Gastroesophageal sphincter (tissue), 3 donors: ENCODE results near the gene IFT81.

Experiments
- CTCF ChIP-seq, 4 experiments: fragments of 200-600 bp in 2 of 4; fragments of 450-650 bp in 2 of 4; sonication (generic) in 1 of 4; IDR thresholded peaks; one replicate each; pipeline ENCODE4 v1.5.1; 2017 to 2019; ENCODE audit warnings: antibody characterized with exemption in 4 of 4, mild to moderate bottlenecking in 2 of 4, moderate library complexity in 2 of 4
- EP300 ChIP-seq: sonication (generic); formaldehyde crosslinking; IDR thresholded peaks from one replicate; pipeline ENCODE4 v1.6.1; 2017; ENCODE audit warnings: antibody characterized with exemption, mild to moderate bottlenecking
- POLR2A ChIP-seq, 2 donors: fragments of 450-650 bp; IDR thresholded peaks; one replicate each; pipeline ENCODE4 v1.6.1; 2017; ENCODE audit warnings: antibody characterized with exemption in 2 of 2, mild to moderate bottlenecking in 2 of 2, moderate library complexity in 1 of 2
- POLR2AphosphoS5 ChIP-seq: sonication (generic); formaldehyde crosslinking; IDR thresholded peaks from one replicate; pipeline ENCODE4 v1.6.1; 2017; ENCODE audit warnings: antibody characterized with exemption

- no peak for TF ChIP-seq CTCF (IDR thresholded peaks at IDR 0.05)
- TF ChIP-seq EP300 = no peak
- TF ChIP-seq POLR2A (IDR thresholded peaks at IDR 0.05) = no peak
- no peak for TF ChIP-seq POLR2AphosphoS5
Observed at GRCh38 chr12:110193196-110193595, 69.0 kb downstream of the IFT81 start.
